Ovary (tissue), 3 donors: ENCODE measurements around the gene XYLT1.

Experiments
- EP300 ChIP-seq: sonication (generic); formaldehyde crosslinking; IDR thresholded peaks from one replicate; pipeline ENCODE4 v1.6.1; 2017; ENCODE audit warnings: antibody characterized with exemption
- POLR2A ChIP-seq: fragments of 450-650 bp; IDR thresholded peaks from one replicate; pipeline ENCODE4 v1.6.1; 2017; ENCODE audit warnings: antibody characterized with exemption, mild to moderate bottlenecking, moderate library complexity
- TF ChIP-seq, protein P1 (sequence below), 3 donors: fragments of 450-650 bp in 2 of 3; fragments of 200-600 bp in 1 of 3; IDR thresholded peaks; one replicate each; pipeline versions ENCODE4 v1.5.1 to v1.8.0; 2016 to 2022; ENCODE audit warnings: antibody characterized with exemption in 3 of 3, mild to moderate bottlenecking in 1 of 3
- donor health status: DM: no; HTN: no; CAD: no.

DNA sequence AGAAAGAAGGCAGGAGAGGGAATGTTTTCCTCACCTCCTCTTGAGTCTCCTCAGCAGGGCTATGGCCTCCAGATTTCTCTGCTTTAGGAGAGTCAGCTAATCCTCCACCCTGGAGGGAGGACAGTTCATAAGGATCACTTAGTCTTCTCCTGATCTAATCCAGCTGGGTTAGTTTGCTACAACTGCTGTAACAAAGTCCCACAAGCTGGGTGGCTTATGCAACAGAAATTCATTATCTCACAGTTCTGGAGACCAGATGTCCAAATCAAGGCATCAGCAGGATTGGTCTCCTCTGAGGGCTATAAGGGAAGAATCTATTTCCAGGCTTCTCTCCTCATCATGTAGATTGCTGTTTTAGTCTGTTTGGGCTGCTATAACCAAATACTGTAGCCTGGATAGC lies 40.6 kb upstream of the XYLT1 start:
- TF ChIP-seq, protein P1, sequence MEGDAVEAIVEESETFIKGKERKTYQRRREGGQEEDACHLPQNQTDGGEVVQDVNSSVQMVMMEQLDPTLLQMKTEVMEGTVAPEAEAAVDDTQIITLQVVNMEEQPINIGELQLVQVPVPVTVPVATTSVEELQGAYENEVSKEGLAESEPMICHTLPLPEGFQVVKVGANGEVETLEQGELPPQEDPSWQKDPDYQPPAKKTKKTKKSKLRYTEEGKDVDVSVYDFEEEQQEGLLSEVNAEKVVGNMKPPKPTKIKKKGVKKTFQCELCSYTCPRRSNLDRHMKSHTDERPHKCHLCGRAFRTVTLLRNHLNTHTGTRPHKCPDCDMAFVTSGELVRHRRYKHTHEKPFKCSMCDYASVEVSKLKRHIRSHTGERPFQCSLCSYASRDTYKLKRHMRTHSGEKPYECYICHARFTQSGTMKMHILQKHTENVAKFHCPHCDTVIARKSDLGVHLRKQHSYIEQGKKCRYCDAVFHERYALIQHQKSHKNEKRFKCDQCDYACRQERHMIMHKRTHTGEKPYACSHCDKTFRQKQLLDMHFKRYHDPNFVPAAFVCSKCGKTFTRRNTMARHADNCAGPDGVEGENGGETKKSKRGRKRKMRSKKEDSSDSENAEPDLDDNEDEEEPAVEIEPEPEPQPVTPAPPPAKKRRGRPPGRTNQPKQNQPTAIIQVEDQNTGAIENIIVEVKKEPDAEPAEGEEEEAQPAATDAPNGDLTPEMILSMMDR (IDR thresholded peaks at IDR 0.05): no peak
- TF ChIP-seq EP300 (no peak), POLR2A (no peak)
